Endothelial cell of umbilical vein (primary cell): Measurements from ENCODE around the gene LGALS4. TPM values are rescaled to one million over a fixed set of nuclear protein-coding genes. Genes with fewer than 3 reads are reported as not detected.

Source experiments
- BruUV-seq: library from RNA; stranded (reverse); fragments of 400-500 nt; replicated peaks from 2 replicates; lab custom pipeline; 2021; lab: Mats Ljungman, UMichigan
- CTCF ChIA-PET: fragments of 300-600, 350-600 bp; sonication (Branson Sonifier 250); formaldehyde crosslinking; loops from one replicate; lab custom pipeline; 2021; ENCODE audit warnings: antibody characterized with exemption, inconsistent platforms; lab: Charles Lee
- POLR2A ChIA-PET: fragments of 300-600, 350-600 bp; sonication (Branson Sonifier 250); formaldehyde crosslinking; loops from one replicate; lab custom pipeline; 2021; ENCODE audit warnings: antibody characterized with exemption, inconsistent platforms; lab: Charles Lee
- DNase-seq: peaks from one replicate; pipeline ENCODE4 v3.0.0-alpha.2; 2011; ENCODE audit warnings: low read depth, low spot score
- FAIRE-seq: peaks from 2 replicates; lab custom pipeline; 2011; peaks lifted over from hg19 to GRCh38; lab: Jason Lieb, UNC
- H2AFZ ChIP-seq: 2 replicates; pipeline ENCODE4 v1.6.0; 2012; ENCODE audit warnings: low read depth, low read length, control low read depth, inconsistent platforms
- H3K27ac ChIP-seq: 2 replicates; pipeline ENCODE4 v1.5.1; 2011; ENCODE audit warnings: low read depth, mild to moderate bottlenecking, control low read depth, low read length, moderate library complexity; ENCODE audit not compliant: insufficient read depth
- H3K27me3 ChIP-seq, 2 experiments: 2 replicates each; pipeline versions ENCODE4 v1.6.0 to v1.6.1; 2011; ENCODE audit warnings: low read length in 2 of 2, mixed read lengths in 1 of 2; ENCODE audit not compliant: control insufficient read depth in 2 of 2, insufficient read depth in 2 of 2
- H3K36me3 ChIP-seq, 2 experiments: 2 replicates in 1 of 2; 3 replicates in 1 of 2; pipeline ENCODE4 v1.5.1; 2011; ENCODE audit warnings: low read length in 2 of 2, mild to moderate bottlenecking in 1 of 2, moderate library complexity in 1 of 2; ENCODE audit not compliant: control insufficient read depth in 2 of 2, insufficient read depth in 2 of 2; ENCODE audit errors: extremely low read depth in 1 of 2
- H3K4me1 ChIP-seq: 3 replicates; pipeline ENCODE4 v1.5.1; 2011; ENCODE audit warnings: mild to moderate bottlenecking, low read length; ENCODE audit not compliant: control insufficient read depth, insufficient read depth; ENCODE audit errors: extremely low read depth
- H3K4me2 ChIP-seq: 2 replicates; pipeline ENCODE4 v1.6.1; 2011; ENCODE audit warnings: low read length, control low read depth, mixed read lengths; ENCODE audit not compliant: insufficient read depth
- H3K4me3 ChIP-seq, 3 experiments: fragments of 200-600 bp in 1 of 3; sonication (generic), shearing (Covaris generic) in 1 of 3; replicated peaks in 1 of 3; 2 replicates each; pipeline ENCODE4 v1.5.1; 2011 to 2016; ENCODE audit warnings: control low read depth in 3 of 3, low read length in 3 of 3, mild to moderate bottlenecking in 2 of 3, inconsistent platforms in 1 of 3, low read depth in 1 of 3, moderate library complexity in 1 of 3; ENCODE audit not compliant: insufficient read depth in 1 of 3
- H3K79me2 ChIP-seq: 2 replicates; pipeline ENCODE4 v1.6.0; 2012; ENCODE audit warnings: low read length, inconsistent platforms; ENCODE audit not compliant: control insufficient read depth, insufficient read depth
- H3K9ac ChIP-seq: replicated peaks from 2 replicates; pipeline ENCODE3; 2011; ENCODE audit warnings: low read length, control low read depth; ENCODE audit not compliant: insufficient read depth; ENCODE audit errors: extremely low read depth
- H3K9me1 ChIP-seq: replicated peaks from 3 replicates; pipeline ENCODE4 v1.6.0; 2011; ENCODE audit warnings: mild to moderate bottlenecking, low read length; ENCODE audit not compliant: control insufficient read depth, insufficient read depth; ENCODE audit errors: extremely low read depth
- H3K9me3 ChIP-seq: replicated peaks from 2 replicates; pipeline ENCODE4 v1.5.1; 2012; ENCODE audit warnings: low read length, inconsistent platforms; ENCODE audit not compliant: control insufficient read depth, insufficient read depth
- H4K20me1 ChIP-seq: replicated peaks from 2 replicates; pipeline ENCODE3; 2011; ENCODE audit warnings: mild to moderate bottlenecking, low read length; ENCODE audit not compliant: control insufficient read depth, insufficient read depth; ENCODE audit errors: extremely low read depth
- CTCF ChIP-seq, 2 donors: IDR thresholded peaks; 1 replicate in 1 of 2; 2 replicates in 1 of 2; pipeline ENCODE4 v1.5.1; 2011; ENCODE audit warnings: low read length in 2 of 2, mild to moderate bottlenecking in 2 of 2, moderate library complexity in 2 of 2, control low read depth in 1 of 2, inconsistent platforms in 1 of 2, low read depth in 1 of 2; ENCODE audit not compliant: insufficient read depth in 1 of 2; ENCODE audit errors: extremely low read depth in 1 of 2
- EZH2 ChIP-seq: IDR thresholded peaks from 2 replicates; pipeline ENCODE4 v1.6.1; 2012; ENCODE audit warnings: borderline replicate concordance, low read depth, mild to moderate bottlenecking, moderate library complexity, low read length, inconsistent platforms; ENCODE audit not compliant: severe bottlenecking
- FOS ChIP-seq: IDR thresholded peaks from 2 replicates; pipeline ENCODE4 v1.6.1; 2011; ENCODE audit warnings: mild to moderate bottlenecking, low read length, moderate library complexity, borderline replicate concordance; ENCODE audit not compliant: insufficient read depth
- GATA2 ChIP-seq: IDR thresholded peaks from 2 replicates; pipeline ENCODE4 v1.7.0; 2011; ENCODE audit warnings: low read depth, mild to moderate bottlenecking, moderate library complexity, mixed read lengths, low read length; ENCODE audit not compliant: insufficient read length, insufficient read depth
- JUN ChIP-seq: IDR thresholded peaks from 2 replicates; pipeline ENCODE4 v1.6.1; 2011; ENCODE audit warnings: borderline replicate concordance, low read depth; ENCODE audit not compliant: insufficient read length, insufficient read depth
- MYC ChIP-seq: IDR thresholded peaks from one replicate; pipeline ENCODE4 v1.6.1; 2011; ENCODE audit warnings: mild to moderate bottlenecking, low read depth, low read length
- POLR2A ChIP-seq: IDR thresholded peaks from 2 replicates; pipeline ENCODE4 v1.6.1; 2012; ENCODE audit warnings: low read depth, mild to moderate bottlenecking, control low read depth, low read length
- POLR2AphosphoS5 ChIP-seq: IDR thresholded peaks from 2 replicates; pipeline ENCODE4 v1.6.1; 2012; ENCODE audit warnings: low read depth, mild to moderate bottlenecking, control low read depth, low read length, moderate library complexity; ENCODE audit not compliant: insufficient read depth
- dilution Hi-C: fragments of 300-500 bp; cut with MboI; formaldehyde crosslinking; loops from one replicate; pipeline ENCODE4 v1.15.0; 2019; ENCODE audit warnings: low sequenced_read_pairs; ENCODE audit not compliant: extremely low pct_ligation_motif_present
- intact Hi-C: fragments of 100-400 bp; cut with micrococcal nuclease; formaldehyde crosslinking; loops from one replicate; pipeline ENCODE4 v1.10.0; 2022
- polyA plus RNA-seq, 4 experiments: library from polyadenylated mRNA; depleted of rRNA in 3 of 4; stranded (reverse) in 3 of 4; unstranded in 1 of 4; fragments of >200 nt; gene quantifications; 2 replicates each; pipeline versions ENCODE4 v1.2.1 to v1.2.3, GENCODE V29; 2011 to 2012; ENCODE audit warnings: missing spikeins in 1 of 4
- total RNA-seq: library from RNA; stranded (reverse); gene quantifications from 2 replicates; pipeline ENCODE4 v1.2.3, GENCODE V29; 2021
- TF ChIP-seq, protein P1 (sequence below): IDR thresholded peaks from 2 replicates; pipeline ENCODE4 v1.6.1; 2011; ENCODE audit not compliant: insufficient read depth, insufficient read length

The LGALS4 gene
- total and polyA plus RNA-seq, 2 donors (not counting 3 experiments of a cell fraction or from before 2014, with no cell fraction given): 0.19 TPM; not detected in 1

GRCh38 chr19:38846097-38846496 lies 33.4 kb upstream of the LGALS4 start:
- no peaks in the 10 kb centered on the region for H3K9me3 ChIP-seq
- ChIA-PET POLR2A (no interaction called here), CTCF (interaction anchor here (1.0 kb wide), 1 partner anchor 41 kb away, joined by 3 read pairs; no protein-coding TSS in a partner anchor)
- no TSS peak for BruUV-seq
- no peaks in the 10 kb centered on the region for H3K9me1 ChIP-seq
- peaks cover 23% of the 10 kb centered on the region for H3K4me1 ChIP-seq
- H3K4me3 ChIP-seq: no peak overlapping the region
- DNase-seq (no peak), FAIRE-seq (no peak)
- H3K79me2 ChIP-seq: peaks cover 75% of the 10 kb centered on the region
- no peaks in the 10 kb centered on the region for H4K20me1 ChIP-seq
- intact Hi-C loops (no loop called here), dilution Hi-C loops (no loop called here)
- no peaks in the 10 kb centered on the region for H3K27me3 ChIP-seq
- TF ChIP-seq FOS (no peak), CTCF (IDR thresholded peaks at IDR 0.05; ENCODE audit: extremely low read depth in 1 of 2, insufficient read depth in 1 of 2, low read depth in 1 of 2, low read length in 2 of 2) (no peak), POLR2A (no peak)
- H3K36me3 ChIP-seq: peaks cover 40 to 55% of the 10 kb centered on the region in 2 experiments
- H3K9ac ChIP-seq: no peak overlapping the region
- no peak overlapping the region for H3K4me2 ChIP-seq
- no peak overlapping the region for H2AFZ ChIP-seq
- H3K27ac ChIP-seq: no peak overlapping the region

- no peaks in the 10 kb centered on the region for H4K20me1 ChIP-seq
These were observed 32.8 kb upstream of the LGALS4 start for GRCh38 chr19:38845374-38846024.

More at GRCh38 chr19:38845374-38846024, 32.8 kb upstream of the LGALS4 start:
- BruUV-seq: no TSS peak
- no peak overlapping the region for H3K9ac ChIP-seq
- H3K4me3 ChIP-seq: no peak overlapping the region
- no peak for DNase-seq
- peaks cover 77% of the 10 kb centered on the region for H3K79me2 ChIP-seq
- no peaks in the 10 kb centered on the region for H3K27me3 ChIP-seq
- no peak for FAIRE-seq
- no peaks in the 10 kb centered on the region for H3K9me1 ChIP-seq
- H2AFZ ChIP-seq: no peak overlapping the region
- ChIA-PET POLR2A (no interaction called here), CTCF (interaction anchor here (1.0 kb wide), 1 partner anchor 42 kb away, joined by 3 read pairs; no protein-coding TSS in a partner anchor)
- intact Hi-C loops: no loop called here
- no peaks in the 10 kb centered on the region for H3K9me3 ChIP-seq
- H3K27ac ChIP-seq: no peak overlapping the region
- dilution Hi-C loops: no loop called here
- H3K4me2 ChIP-seq: no peak overlapping the region
- peaks cover 18% of the 10 kb centered on the region for H3K4me1 ChIP-seq
- peaks cover 43 to 61% of the 10 kb centered on the region in 2 experiments for H3K36me3 ChIP-seq
- TF ChIP-seq FOS (no peak), CTCF (IDR thresholded peaks at IDR 0.05; ENCODE audit: extremely low read depth in 1 of 2, insufficient read depth in 1 of 2, low read depth in 1 of 2, low read length in 2 of 2) (no peak), JUN (no peak), POLR2AphosphoS5 (no peak), POLR2A (no peak), GATA2 (no peak), MYC (no peak), EZH2 (no peak)
- TF ChIP-seq, protein P1, sequence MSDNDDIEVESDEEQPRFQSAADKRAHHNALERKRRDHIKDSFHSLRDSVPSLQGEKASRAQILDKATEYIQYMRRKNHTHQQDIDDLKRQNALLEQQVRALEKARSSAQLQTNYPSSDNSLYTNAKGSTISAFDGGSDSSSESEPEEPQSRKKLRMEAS: no peak
